ENCODE data around the gene ITPRIP.

Gene ITPRIP

GRCh38 chr10:104371753-104372152 lies 33.5 kb upstream of the ITPRIP start:
- no peak for TF ChIP-seq MAX (IDR thresholded peaks at IDR 0.05)
- no peak for TF ChIP-seq EGR1 (IDR thresholded peaks at IDR 0.05)
- no peak for TF ChIP-seq TEAD4 (IDR thresholded peaks at IDR 0.05)

GRCh38 chr10:104368381-104368780 lies 30.1 kb upstream of the ITPRIP start:
- TF ChIP-seq TAF1 (IDR thresholded peaks at IDR 0.05; ENCODE audit: low read depth) (no peak), RAD21 (IDR thresholded peaks at IDR 0.05; ENCODE audit: low read depth) (no peak), FOXM1 (IDR thresholded peaks at IDR 0.05; ENCODE audit: borderline replicate concordance, low read depth) (no peak), TEAD4 (IDR thresholded peaks at IDR 0.05) (no peak), TCF12 (IDR thresholded peaks at IDR 0.05; ENCODE audit: low read depth) (no peak), YY1 (IDR thresholded peaks at IDR 0.05; ENCODE audit: low read depth) (no peak), EGR1 (IDR thresholded peaks at IDR 0.05) (no peak), CEBPB (IDR thresholded peaks at IDR 0.05) (no peak), ZBTB7A (IDR thresholded peaks at IDR 0.05; ENCODE audit: low read depth) (no peak), REST (IDR thresholded peaks at IDR 0.05; ENCODE audit: low read depth) (no peak), USF1 (IDR thresholded peaks at IDR 0.05) (no peak), CREB1 (IDR thresholded peaks at IDR 0.05; ENCODE audit: low read depth) (no peak), NFIC (IDR thresholded peaks at IDR 0.05) (no peak), MAX (IDR thresholded peaks at IDR 0.05) (no peak)

- TF ChIP-seq EGR1 (IDR thresholded peaks at IDR 0.05) (no peak), TCF12 (IDR thresholded peaks at IDR 0.05; ENCODE audit: low read depth) (no peak), EP300 (IDR thresholded peaks at IDR 0.05; ENCODE audit: borderline replicate concordance) (no peak), FOXM1 (IDR thresholded peaks at IDR 0.05; ENCODE audit: borderline replicate concordance, low read depth) (no peak), TAF1 (IDR thresholded peaks at IDR 0.05; ENCODE audit: low read depth) (no peak), YY1 (IDR thresholded peaks at IDR 0.05; ENCODE audit: low read depth) (no peak), RAD21 (IDR thresholded peaks at IDR 0.05; ENCODE audit: low read depth) (no peak), NFIC (IDR thresholded peaks at IDR 0.05) (no peak), MAX (IDR thresholded peaks at IDR 0.05) (no peak), CEBPB (IDR thresholded peaks at IDR 0.05) (no peak)
These were observed 29.6 kb upstream of the ITPRIP start for GRCh38 chr10:104367904-104368303.

GRCh38 chr10:104359811-104360210 lies 21.5 kb upstream of the ITPRIP start:
- no peak for TF ChIP-seq CEBPB (IDR thresholded peaks at IDR 0.05)

GRCh38 chr10:104353325-104354048 lies 15.2 kb upstream of the ITPRIP start, which contains the start of gene CFAP58:
Gene CFAP58, plus strand, starts transcription at chr10:104353833. Its CDS starts 65 bp downstream, at chr10:104353898.
- TF ChIP-seq YY1 (IDR thresholded peaks at IDR 0.05; ENCODE audit: low read depth) (no peak), TAF1 (IDR thresholded peaks at IDR 0.05; ENCODE audit: low read depth) (peak; percentile 32; the same call in 1 of the 2 replicates), TCF12 (IDR thresholded peaks at IDR 0.05; ENCODE audit: low read depth) (peak; percentile 46; the same call in 1 of the 2 replicates), EGR1 (IDR thresholded peaks at IDR 0.05) (peak; percentile 60; the same call in 1 of the 2 replicates), TEAD4 (IDR thresholded peaks at IDR 0.05) (0 out of 2 replicates have a peak, but pooled peaks have one; percentile 20), CREB1 (IDR thresholded peaks at IDR 0.05; ENCODE audit: low read depth) (peak; percentile 20; the same call in 1 of the 2 replicates), NFIC (IDR thresholded peaks at IDR 0.05) (no peak), MAX (IDR thresholded peaks at IDR 0.05) (peak; percentile 94), USF1 (IDR thresholded peaks at IDR 0.05) (no peak)

GRCh38 chr10:104351919-104352318 lies 13.7 kb upstream of the ITPRIP start:
- TF ChIP-seq TAF1 (IDR thresholded peaks at IDR 0.05; ENCODE audit: low read depth) (no peak), YY1 (IDR thresholded peaks at IDR 0.05; ENCODE audit: low read depth) (no peak), TCF12 (IDR thresholded peaks at IDR 0.05; ENCODE audit: low read depth) (no peak), CREB1 (IDR thresholded peaks at IDR 0.05; ENCODE audit: low read depth) (no peak), MAX (IDR thresholded peaks at IDR 0.05) (no peak), EGR1 (IDR thresholded peaks at IDR 0.05) (no peak), TEAD4 (IDR thresholded peaks at IDR 0.05) (no peak), RAD21 (IDR thresholded peaks at IDR 0.05; ENCODE audit: low read depth) (no peak), FOXM1 (IDR thresholded peaks at IDR 0.05; ENCODE audit: borderline replicate concordance, low read depth) (no peak), REST (IDR thresholded peaks at IDR 0.05; ENCODE audit: low read depth) (no peak), ZBTB7A (IDR thresholded peaks at IDR 0.05; ENCODE audit: low read depth) (no peak), NFIC (IDR thresholded peaks at IDR 0.05) (no peak)

All from Ishikawa (cell line).